Measurements from ENCODE around the gene COL21A1. TPM values are rescaled to one million over a fixed set of nuclear protein-coding genes. Genes with fewer than 3 reads are reported as not detected.

The COL21A1 gene
- total RNA-seq, 4 donors from 2014 or later, result 4.2 to 15.2 (median 4.9) TPM

GRCh38 chr6:56076033-56076432, 171.3 kb downstream of the COL21A1 start:
- DNase-seq (ENCODE audit: low spot score in 2 of 2), result no peak
- H3K27ac ChIP-seq, result no peak overlapping the region
- H3K36me3 ChIP-seq, result no peaks in the 10 kb centered on the region
- no peaks in the 10 kb centered on the region for H3K9me3 ChIP-seq
- TF ChIP-seq CTCF (IDR thresholded peaks at IDR 0.05), result no peak
- TF ChIP-seq POLR2A (IDR thresholded peaks at IDR 0.05), result no peak
- TF ChIP-seq POLR2AphosphoS5 (IDR thresholded peaks at IDR 0.05), result no peak
- TF ChIP-seq EP300 (IDR thresholded peaks at IDR 0.05), result no peak
- no peaks in the 10 kb centered on the region for H3K27me3 ChIP-seq
- no peak overlapping the region for H3K4me3 ChIP-seq
- no peaks in the 10 kb centered on the region for H3K4me1 ChIP-seq

DNA sequence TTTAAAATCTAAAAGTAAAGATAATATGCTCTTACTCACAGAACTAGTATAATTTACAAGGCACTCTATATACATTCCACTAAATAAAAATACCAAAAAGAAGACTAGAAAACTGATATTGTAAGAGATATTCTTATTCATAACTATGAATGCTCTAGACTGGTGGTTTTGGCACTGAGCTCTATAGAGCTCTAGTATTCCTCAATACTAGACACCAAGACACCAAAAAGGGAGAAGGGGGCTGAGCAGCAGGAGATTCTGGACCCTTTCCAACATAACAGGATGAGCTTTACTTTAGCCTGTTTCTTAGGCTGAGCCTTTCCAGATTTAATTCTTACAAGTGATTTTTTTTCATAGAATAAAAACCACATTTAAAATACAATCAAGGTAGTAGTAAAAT, 173.6 kb downstream of the COL21A1 start:
- Histone ChIP-seq H3K4me3 (no peak overlapping the region), H3K27me3 (no peaks in the 10 kb centered on the region), H3K4me1 (no peaks in the 10 kb centered on the region), H3K9me3 (no peaks in the 10 kb centered on the region), H3K36me3 (no peaks in the 10 kb centered on the region), H3K27ac (no peak overlapping the region)
- TF ChIP-seq EP300 (IDR thresholded peaks at IDR 0.05) (no peak), POLR2A (IDR thresholded peaks at IDR 0.05) (no peak), CTCF (IDR thresholded peaks at IDR 0.05) (no peak), POLR2AphosphoS5 (IDR thresholded peaks at IDR 0.05) (no peak)
- DNase-seq (ENCODE audit: low spot score in 2 of 2), result no peak

- Histone ChIP-seq H3K9me3 (no peaks in the 10 kb centered on the region), H3K27me3 (no peaks in the 10 kb centered on the region), H3K36me3 (no peaks in the 10 kb centered on the region), H3K4me3 (no peak overlapping the region), H3K27ac (peak overlapping the region; percentile 58), H3K4me1 (no peaks in the 10 kb centered on the region)
- TF ChIP-seq POLR2A (IDR thresholded peaks at IDR 0.05) (no peak), CTCF (IDR thresholded peaks at IDR 0.05) (no peak), EP300 (IDR thresholded peaks at IDR 0.05) (no peak), POLR2AphosphoS5 (IDR thresholded peaks at IDR 0.05) (no peak)
- WGBS, result 70% methylated on average over 1 of the region's 1 CpG
- DNase-seq (ENCODE audit: low spot score in 2 of 2), result no peak
Observed at GRCh38 chr6:56073315-56073714, 174.1 kb downstream of the COL21A1 start.

DNA sequence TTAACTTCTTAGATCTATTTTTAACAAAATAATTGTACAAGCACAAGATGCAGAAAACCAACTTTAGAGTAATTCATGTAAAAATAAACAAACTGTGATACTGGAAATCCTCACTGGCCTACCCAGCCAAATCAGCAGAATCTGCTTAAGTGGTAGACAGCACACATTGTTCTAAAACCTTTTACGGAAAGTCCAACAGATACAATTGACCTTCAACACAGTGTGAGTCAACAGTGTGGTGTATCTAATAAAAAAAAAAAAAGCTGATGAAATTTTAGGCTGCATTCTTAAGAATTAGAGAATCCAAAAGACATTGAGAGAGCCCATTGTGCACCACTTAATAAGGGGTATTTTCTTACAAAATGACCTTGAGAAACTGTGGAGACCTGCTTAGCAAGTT, 174.5 kb downstream of the COL21A1 start:
- Histone ChIP-seq H3K27ac (peak overlapping the region; percentile 58), H3K27me3 (no peaks in the 10 kb centered on the region), H3K36me3 (no peaks in the 10 kb centered on the region), H3K4me1 (no peaks in the 10 kb centered on the region), H3K4me3 (no peak overlapping the region), H3K9me3 (no peaks in the 10 kb centered on the region)
- TF ChIP-seq CTCF (IDR thresholded peaks at IDR 0.05), result no peak
- TF ChIP-seq POLR2AphosphoS5 (IDR thresholded peaks at IDR 0.05), result no peak
- no peak for TF ChIP-seq EP300 (IDR thresholded peaks at IDR 0.05)
- TF ChIP-seq POLR2A (IDR thresholded peaks at IDR 0.05), result no peak
- no peak for DNase-seq (ENCODE audit: low spot score in 2 of 2)
- WGBS, result 80% methylated on average over 1 of the region's 1 CpG

DNA sequence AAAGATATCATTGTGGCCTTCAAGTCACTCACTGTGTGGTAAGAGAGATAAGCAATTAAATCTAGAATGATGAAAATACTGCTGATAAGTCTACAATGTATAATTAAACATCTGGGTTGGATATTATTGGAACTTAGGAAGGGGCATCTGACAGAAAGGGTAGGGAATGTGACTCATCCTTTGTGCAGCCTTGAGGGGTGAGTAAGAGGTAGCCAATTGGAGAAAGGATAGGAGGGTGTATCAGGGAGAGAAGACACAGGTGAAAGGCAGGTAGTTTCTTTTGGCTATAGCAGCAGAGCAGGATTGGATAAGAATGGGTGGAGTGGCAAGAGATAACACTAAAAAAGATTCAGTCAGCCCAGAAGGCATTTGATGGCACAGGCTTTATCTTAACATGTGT, 182.0 kb downstream of the COL21A1 start:
- H3K4me3 ChIP-seq, result no peak overlapping the region
- no peak for DNase-seq (ENCODE audit: low spot score in 2 of 2)
- no peak for TF ChIP-seq CTCF (IDR thresholded peaks at IDR 0.05)
- no peak for TF ChIP-seq POLR2A (IDR thresholded peaks at IDR 0.05)
- no peak for TF ChIP-seq EP300 (IDR thresholded peaks at IDR 0.05)
- TF ChIP-seq POLR2AphosphoS5 (IDR thresholded peaks at IDR 0.05), result no peak
- H3K4me1 ChIP-seq, result no peaks in the 10 kb centered on the region
- H3K9me3 ChIP-seq, result no peaks in the 10 kb centered on the region
- no peaks in the 10 kb centered on the region for H3K27me3 ChIP-seq
- no peaks in the 10 kb centered on the region for H3K36me3 ChIP-seq
- no peak overlapping the region for H3K27ac ChIP-seq
